Sigmoid colon (tissue), 7 donors: ENCODE measurements around the gene TRIM24. TPM values are rescaled to one million over a fixed set of nuclear protein-coding genes. Genes with fewer than 3 reads are reported as not detected.

Experiments used
- DNase-seq: peaks from one replicate; pipeline ENCODE4 v3.0.0-alpha.2; 2019
- H3K27ac ChIP-seq, 4 donors: fragments of 200-600 bp; sonication (generic); one replicate each; pipeline ENCODE4 v1.5.1; 2016 to 2019; ENCODE audit warnings: mild to moderate bottlenecking in 1 of 4
- H3K27me3 ChIP-seq, 3 donors: fragments of 200-600 bp; sonication (generic); one replicate each; pipeline ENCODE4 v1.5.1; 2019; ENCODE audit warnings: mild to moderate bottlenecking in 1 of 3
- H3K36me3 ChIP-seq, 4 donors: fragments of 200-600 bp; sonication (generic); one replicate each; pipeline ENCODE4 v1.5.1; 2016 to 2019
- H3K4me1 ChIP-seq, 4 donors: fragments of 200-600 bp; sonication (generic); one replicate each; pipeline ENCODE4 v1.5.1; 2017 to 2019
- H3K4me3 ChIP-seq, 4 donors: fragments of 200-600 bp; sonication (generic); one replicate each; pipeline ENCODE4 v1.5.1; 2017 to 2019; ENCODE audit warnings: mild to moderate bottlenecking in 2 of 4, moderate library complexity in 1 of 4
- H3K9me3 ChIP-seq, 4 donors: fragments of 200-600 bp in 3 of 4; sonication (generic) in 3 of 4; one replicate each; pipeline versions ENCODE4 v1.5.1 to v1.6.1; 2013 to 2019
- CTCF ChIP-seq, 4 experiments: fragments of 450-650 bp in 3 of 4; fragments of 200-600 bp in 1 of 4; IDR thresholded peaks; one replicate each; pipeline ENCODE4 v1.5.1; 2016 to 2019; ENCODE audit warnings: antibody characterized with exemption in 4 of 4, mild to moderate bottlenecking in 3 of 4, moderate library complexity in 2 of 4
- EP300 ChIP-seq, 4 donors: sonication (generic); formaldehyde crosslinking; IDR thresholded peaks; one replicate each; pipeline ENCODE4 v1.6.1; 2017; ENCODE audit warnings: antibody characterized with exemption in 4 of 4
- POLR2A ChIP-seq, 2 donors: fragments of 450-650 bp; IDR thresholded peaks; one replicate each; pipeline ENCODE4 v1.6.1; 2016; ENCODE audit warnings: antibody characterized with exemption in 2 of 2, mild to moderate bottlenecking in 2 of 2, moderate library complexity in 2 of 2
- POLR2AphosphoS5 ChIP-seq, 4 donors: sonication (generic); formaldehyde crosslinking; IDR thresholded peaks; one replicate each; pipeline ENCODE4 v1.6.1; 2017; ENCODE audit warnings: antibody characterized with exemption in 4 of 4
- WGBS, 2 donors: extraction: QIAGEN DNeasy Blood & Tissue Kit; methylation state at CpG; one replicate each; pipeline ENCODE4 v1.1.7; 2013; 5-methylcytosine and 5-hydroxymethylcytosine counted together
- intact Hi-C: fragments of 100-400 bp; cut with DNase I; formaldehyde crosslinking; loops from one replicate; pipeline ENCODE4 v1.15.1; 2023
- polyA plus RNA-seq, 3 donors: library from polyadenylated mRNA; stranded (reverse); fragments of 200-250 nt; gene quantifications; one replicate each; pipeline ENCODE4 v1.2.3, GENCODE V29; 2013
- total RNA-seq, 4 donors: library from RNA; depleted of rRNA; stranded (reverse); fragments of >200 nt; gene quantifications; one replicate each; pipeline ENCODE4 v1.1.0, GENCODE V29; 2016
- donor health status: healthy with polysubstance abuse.
- donor health status: Bipolar disorder and iron deficiency.
- donor health status: healthy.

The TRIM24 gene
- total and polyA plus RNA-seq, 7 donors = 6.0 to 13.2 (median 11.4) TPM

GRCh38 chr7:138510003-138510402 is 49.9 kb downstream of the TRIM24 start:
- Histone ChIP-seq H3K9me3 (no peaks in the 10 kb centered on the region), H3K4me3 (no peak overlapping the region), H3K27me3 (no peaks in the 10 kb centered on the region), H3K4me1 (no peaks in the 10 kb centered on the region), H3K27ac (no peak overlapping the region), H3K36me3 (peaks cover 0 to 2% (median 0%) of the 10 kb centered on the region in 4 donors)
- TF ChIP-seq EP300 (IDR thresholded peaks at IDR 0.05) (no peak), POLR2A (IDR thresholded peaks at IDR 0.05) (no peak)
- WGBS, 2 donors = 71 to 77% methylated on average over 3 of the region's 3 CpGs
- DNase-seq = no peak
- intact Hi-C loops = no loop called here

GRCh38 chr7:138512092-138512858 is 52.2 kb downstream of the TRIM24 start:
- DNase-seq = no peak
- Histone ChIP-seq H3K36me3 (peaks cover 0 to 6% (median 0%) of the 10 kb centered on the region in 4 donors), H3K4me3 (no peak overlapping the region), H3K9me3 (no peaks in the 10 kb centered on the region), H3K4me1 (no peaks in the 10 kb centered on the region), H3K27me3 (no peaks in the 10 kb centered on the region), H3K27ac (no peak overlapping the region)
- intact Hi-C loops = no loop called here
- WGBS, 2 donors = 98 to 99% methylated on average over 3 of the region's 3 CpGs
- TF ChIP-seq CTCF (IDR thresholded peaks at IDR 0.05) (no peak), POLR2AphosphoS5 (IDR thresholded peaks at IDR 0.05) (no peak), POLR2A (IDR thresholded peaks at IDR 0.05) (no peak), EP300 (IDR thresholded peaks at IDR 0.05) (no peak)

GRCh38 chr7:138512885-138513284 is 52.8 kb downstream of the TRIM24 start:
- TF ChIP-seq EP300 (IDR thresholded peaks at IDR 0.05) (no peak), POLR2A (IDR thresholded peaks at IDR 0.05) (no peak), POLR2AphosphoS5 (IDR thresholded peaks at IDR 0.05) (no peak), CTCF (IDR thresholded peaks at IDR 0.05) (no peak)
- Histone ChIP-seq H3K4me3 (no peak overlapping the region), H3K9me3 (no peaks in the 10 kb centered on the region), H3K27ac (no peak overlapping the region), H3K27me3 (no peaks in the 10 kb centered on the region), H3K4me1 (no peaks in the 10 kb centered on the region), H3K36me3 (peaks cover 0 to 6% (median 0%) of the 10 kb centered on the region in 4 donors)
- 93 to 95% methylated on average over 1 of the region's 1 CpG for WGBS, 2 donors
- DNase-seq = no peak
- intact Hi-C loops = no loop called here

GRCh38 chr7:138513344-138513871 is 53.3 kb downstream of the TRIM24 start:
- 94 to 97% methylated on average over 4 of the region's 4 CpGs for WGBS, 2 donors
- H3K36me3 ChIP-seq = peaks cover 0 to 6% (median 0%) of the 10 kb centered on the region in 4 donors

More at GRCh38 chr7:138513344-138513871, 53.3 kb downstream of the TRIM24 start:
- Histone ChIP-seq H3K4me3 (no peak overlapping the region), H3K9me3 (no peaks in the 10 kb centered on the region), H3K4me1 (no peaks in the 10 kb centered on the region), H3K27ac (no peak overlapping the region), H3K27me3 (no peaks in the 10 kb centered on the region)
- TF ChIP-seq CTCF (IDR thresholded peaks at IDR 0.05) (no peak), EP300 (IDR thresholded peaks at IDR 0.05) (no peak), POLR2AphosphoS5 (IDR thresholded peaks at IDR 0.05) (no peak), POLR2A (IDR thresholded peaks at IDR 0.05) (no peak)
- intact Hi-C loops = no loop called here
- no peak for DNase-seq
